H7 (cell line): ENCODE measurements around the gene NOXA1. TPM values are rescaled to one million over a fixed set of nuclear protein-coding genes. Genes with fewer than 3 reads are reported as not detected.
"Not testable (repeated sequence)": the region's sequence is repeated elsewhere in the genome, so short reads cannot be mapped to it uniquely, and the experiment has no call there.

Experiments used
- DNase-seq: peaks from one replicate; pipeline ENCODE4 v3.0.0; 2012
- H3K27me3 ChIP-seq: 2 replicates; pipeline ENCODE4 v1.6.0; 2011; ENCODE audit warnings: mild to moderate bottlenecking, low read length; ENCODE audit not compliant: control insufficient read depth, insufficient read depth
- H3K36me3 ChIP-seq: replicated peaks from 2 replicates; pipeline ENCODE4 v1.5.1; 2011; ENCODE audit warnings: low read length; ENCODE audit not compliant: control insufficient read depth, insufficient read depth
- H3K4me3 ChIP-seq: 2 replicates; pipeline ENCODE4 v1.5.1; 2011; ENCODE audit warnings: low read depth, mild to moderate bottlenecking, control low read depth, low read length, moderate library complexity; ENCODE audit not compliant: insufficient read depth
- total RNA-seq: library from RNA; depleted of rRNA; stranded (reverse); fragments of >200 nt; shearing (Covaris generic); gene quantifications from 2 replicates; pipeline ENCODE4 v1.2.3, GENCODE V29; 2014

Gene NOXA1
- total RNA-seq, 1 experiment from 2014 or later = 1.0 TPM

DNA sequence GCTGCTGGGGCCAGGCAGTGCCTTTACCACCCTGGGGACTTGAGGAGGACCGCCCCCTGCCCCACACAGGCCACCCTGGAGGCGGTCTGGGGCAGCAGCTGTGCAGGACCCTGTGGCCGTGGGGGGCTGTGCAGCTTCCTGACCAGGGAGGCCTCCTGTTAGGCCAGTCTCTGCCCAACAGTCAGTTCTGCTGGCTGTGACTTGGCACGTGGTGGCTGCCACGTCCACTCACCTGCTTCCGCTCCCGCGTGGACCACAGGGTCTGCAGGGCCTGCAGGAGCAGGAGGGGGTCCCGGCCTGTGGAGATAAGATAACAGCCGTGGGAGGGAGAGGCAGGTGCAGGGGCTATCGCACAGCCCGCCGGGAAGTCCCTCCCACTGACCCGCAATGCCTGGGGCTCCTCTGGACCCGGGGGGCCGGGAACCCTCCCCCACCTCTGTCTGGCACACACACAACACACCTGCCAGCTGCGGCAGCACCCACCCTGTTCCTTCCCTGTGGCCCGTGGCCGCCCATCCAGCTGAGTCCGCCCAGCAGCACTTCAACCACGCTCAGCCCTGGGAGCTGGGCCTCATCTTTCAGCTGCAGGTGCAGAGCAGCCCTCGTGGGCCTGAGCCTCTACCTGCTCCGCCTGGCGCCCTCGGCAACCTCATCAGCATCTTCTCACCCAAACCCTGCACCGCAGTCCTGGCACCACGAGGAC is 40.0 kb upstream of the NOXA1 start:
- no peak overlapping the region for H3K4me3 ChIP-seq
- DNase-seq = peak; percentile 71
- H3K36me3 ChIP-seq = no peaks in the 10 kb centered on the region
- no peaks in the 10 kb centered on the region for H3K27me3 ChIP-seq

DNA sequence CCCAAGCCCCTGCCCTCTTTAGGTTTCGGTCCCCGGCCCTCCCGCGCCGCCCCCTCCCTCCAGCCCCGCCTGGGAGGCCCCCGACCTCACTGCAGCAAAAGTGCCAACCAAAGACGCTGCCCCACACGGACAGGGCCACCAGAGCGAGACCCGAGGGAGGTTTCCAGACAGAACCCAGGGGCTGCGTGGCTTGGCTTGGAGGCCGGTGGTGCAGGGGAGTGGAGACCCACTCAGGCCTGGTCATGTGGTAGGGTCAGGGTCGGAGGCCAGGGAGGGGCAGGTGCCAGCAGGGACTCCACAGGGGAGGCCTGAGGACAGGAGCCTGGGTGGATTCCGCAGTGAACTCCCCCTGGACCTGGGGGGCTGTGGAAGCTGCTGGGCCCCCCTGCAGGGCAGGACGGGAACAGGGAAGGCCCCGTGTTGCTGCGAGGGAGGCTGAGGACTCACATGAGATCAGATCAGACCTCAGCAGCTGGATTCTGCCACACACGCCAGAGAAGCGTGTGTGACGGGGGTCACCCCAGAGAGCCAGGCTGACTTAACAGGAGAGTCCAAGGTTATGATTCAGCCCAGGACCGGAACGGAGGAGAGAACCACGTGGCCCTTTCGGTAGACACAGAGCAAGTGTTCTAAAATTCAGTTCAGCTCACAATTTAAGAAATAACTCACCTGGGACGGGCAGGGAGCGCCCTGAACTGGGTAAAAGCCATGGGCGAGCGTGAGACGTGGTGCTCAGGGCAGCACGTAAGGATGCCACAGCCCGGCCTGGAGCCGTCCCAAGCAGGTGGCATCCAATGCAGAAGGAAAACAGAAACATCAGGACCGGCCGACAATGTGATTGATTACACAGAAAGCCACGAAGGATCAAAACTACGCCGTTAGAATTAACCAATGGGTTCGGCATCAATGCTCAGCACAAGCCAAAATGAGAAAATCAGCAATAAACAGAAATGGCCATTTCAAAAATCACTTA is 39.1 kb upstream of the NOXA1 start:
- H3K4me3 ChIP-seq = no peak overlapping the region

GRCh38 chr9:137385061-137385655 is 38.0 kb upstream of the NOXA1 start:
- H3K4me3 ChIP-seq = no peak overlapping the region
- no peaks in the 10 kb centered on the region for H3K27me3 ChIP-seq
- DNase-seq = peak; percentile 72
- H3K36me3 ChIP-seq = no peaks in the 10 kb centered on the region

More for the DNA sequence above, 39.1 kb upstream of the NOXA1 start:
- H3K27me3 ChIP-seq = no peaks in the 10 kb centered on the region
- peak; percentile 75 for DNase-seq
- no peaks in the 10 kb centered on the region for H3K36me3 ChIP-seq

- H3K36me3 ChIP-seq, H3K27me3 ChIP-seq, DNase-seq, H3K4me3 ChIP-seq: not testable (repeated sequence)
Measured at GRCh38 chr9:137386507-137387113, 36.6 kb upstream of the NOXA1 start.

DNA sequence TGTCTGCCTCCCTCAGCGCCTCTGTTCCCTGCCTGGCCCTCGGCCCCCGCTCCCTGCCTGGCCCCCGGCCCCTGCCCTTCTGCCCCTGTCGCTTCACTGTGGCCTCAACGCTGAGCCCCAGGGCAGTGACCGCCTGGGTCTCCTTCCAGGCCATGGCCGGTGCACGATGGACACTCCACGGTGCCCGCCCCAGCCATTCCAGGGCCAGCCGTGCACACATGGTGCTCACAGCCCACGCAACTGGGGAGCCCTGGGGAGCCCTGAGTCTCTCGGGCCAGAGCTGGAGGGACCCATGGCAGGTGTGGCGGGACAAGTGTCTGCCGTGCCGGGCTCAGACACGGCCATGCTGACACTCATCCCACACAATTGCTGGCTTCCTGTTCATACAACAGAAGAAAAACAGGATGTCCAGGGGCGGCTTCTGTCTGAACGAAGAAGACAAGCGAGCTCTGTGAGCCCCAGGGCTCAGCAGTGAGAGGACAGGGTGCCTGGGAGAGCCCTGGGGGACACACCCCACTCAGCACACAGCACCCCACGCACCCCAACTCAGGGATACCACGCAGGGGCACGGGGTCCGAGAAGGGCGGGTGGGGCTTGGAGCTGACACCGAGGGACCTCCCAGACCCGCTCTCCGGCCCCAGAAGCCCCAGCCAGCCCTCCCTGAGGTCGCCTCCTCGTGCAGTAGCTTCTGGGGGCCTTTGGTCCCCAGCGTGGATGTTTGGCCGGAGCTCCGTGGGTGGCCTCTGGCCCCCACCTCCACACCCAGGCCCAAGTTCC is 35.9 kb upstream of the NOXA1 start:
- Histone ChIP-seq H3K36me3 (no peaks in the 10 kb centered on the region), H3K4me3 (no peak overlapping the region), H3K27me3 (no peaks in the 10 kb centered on the region)
- DNase-seq = no peak

DNA sequence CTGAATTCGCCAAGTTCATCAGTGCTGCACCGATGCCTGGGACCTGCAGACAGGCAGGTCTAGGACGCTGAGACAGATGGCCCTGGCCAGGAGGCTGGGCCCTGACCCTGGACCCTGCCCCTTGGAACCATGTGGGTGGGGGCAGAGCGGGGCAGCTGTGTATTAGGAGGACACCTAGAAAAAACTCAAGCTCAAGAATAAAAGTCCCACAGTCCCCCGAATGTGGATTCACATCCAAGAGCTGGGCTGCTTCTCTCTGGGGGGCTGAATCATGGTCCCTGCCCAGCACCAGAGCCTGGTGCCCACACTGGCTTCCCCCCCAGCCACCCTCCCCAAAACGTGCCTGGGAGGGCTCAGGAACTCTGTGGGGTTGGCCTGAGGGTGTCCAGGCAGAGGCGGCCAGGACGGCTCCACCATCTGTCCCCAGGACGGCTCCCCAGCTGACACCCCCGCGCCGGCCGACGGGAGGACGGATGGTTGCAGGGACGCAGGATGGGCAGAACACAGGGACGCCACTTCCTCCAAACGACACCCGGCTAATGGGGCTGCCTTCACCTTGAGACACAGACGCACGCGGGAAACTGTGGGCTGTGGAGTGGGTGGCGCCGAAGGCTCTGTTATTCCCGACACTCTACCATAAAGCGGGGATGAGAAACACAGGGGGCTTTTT is 35.2 kb upstream of the NOXA1 start:
- Histone ChIP-seq H3K27me3 (no peaks in the 10 kb centered on the region), H3K36me3 (no peaks in the 10 kb centered on the region; the same call in 1 of the 2 replicates), H3K4me3 (no peak overlapping the region)
- no peak for DNase-seq

- Histone ChIP-seq H3K27me3 (no peaks in the 10 kb centered on the region), H3K36me3 (no peaks in the 10 kb centered on the region; the same call in 1 of the 2 replicates), H3K4me3 (no peak overlapping the region)
- no peak for DNase-seq
Measured at GRCh38 chr9:137388589-137389427, 34.4 kb upstream of the NOXA1 start.

GRCh38 chr9:137389428-137389746 is 33.8 kb upstream of the NOXA1 start:
- no peak for DNase-seq
- Histone ChIP-seq H3K36me3 (no peaks in the 10 kb centered on the region; the same call in 1 of the 2 replicates), H3K27me3 (no peaks in the 10 kb centered on the region), H3K4me3 (no peak overlapping the region)

DNA sequence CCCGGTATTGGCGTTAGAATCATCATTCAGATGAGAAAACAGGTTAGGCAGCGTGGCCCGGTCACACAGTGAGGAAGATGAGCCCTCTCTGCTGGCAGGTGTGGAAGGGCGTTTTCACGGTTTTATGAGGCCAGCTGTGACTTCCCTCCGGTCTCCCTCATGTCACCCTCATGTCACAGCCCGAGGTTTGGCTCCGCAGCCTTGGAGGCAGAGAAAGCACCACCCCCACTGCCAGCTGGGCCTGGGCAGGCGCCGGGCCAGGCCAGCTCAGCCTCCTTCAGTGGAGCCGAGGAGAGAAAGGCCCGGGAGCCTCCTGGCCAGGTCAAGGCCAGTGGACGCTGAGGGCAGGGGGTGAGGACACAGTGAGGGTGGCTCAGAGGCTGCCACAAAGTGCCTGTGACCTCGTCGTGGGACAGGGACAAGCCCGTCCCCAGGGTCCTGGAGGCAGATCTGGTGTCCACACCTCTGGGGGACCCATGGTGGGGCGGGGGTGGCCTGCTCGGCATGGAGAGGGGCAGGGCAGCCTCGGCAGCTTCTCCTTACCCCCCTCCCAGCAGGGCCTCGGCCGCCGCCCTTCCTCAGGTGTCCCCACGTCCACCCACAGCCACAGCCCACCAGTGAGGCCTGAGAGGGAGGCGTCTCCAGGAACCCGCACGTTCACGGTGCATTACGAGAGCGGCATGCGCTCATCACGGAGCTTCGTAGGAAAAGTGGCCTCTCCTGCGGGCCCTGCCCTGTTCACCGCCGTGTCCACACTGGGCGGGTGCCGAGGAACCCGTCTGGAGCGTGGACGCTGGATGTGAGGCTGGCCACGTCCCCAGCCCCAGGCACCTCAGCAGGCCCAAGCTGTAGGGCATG is 32.4 kb upstream of the NOXA1 start:
- Histone ChIP-seq H3K4me3 (no peak overlapping the region), H3K27me3 (no peaks in the 10 kb centered on the region), H3K36me3 (no peaks in the 10 kb centered on the region; the same call in 1 of the 2 replicates)
- no peak for DNase-seq

DNA sequence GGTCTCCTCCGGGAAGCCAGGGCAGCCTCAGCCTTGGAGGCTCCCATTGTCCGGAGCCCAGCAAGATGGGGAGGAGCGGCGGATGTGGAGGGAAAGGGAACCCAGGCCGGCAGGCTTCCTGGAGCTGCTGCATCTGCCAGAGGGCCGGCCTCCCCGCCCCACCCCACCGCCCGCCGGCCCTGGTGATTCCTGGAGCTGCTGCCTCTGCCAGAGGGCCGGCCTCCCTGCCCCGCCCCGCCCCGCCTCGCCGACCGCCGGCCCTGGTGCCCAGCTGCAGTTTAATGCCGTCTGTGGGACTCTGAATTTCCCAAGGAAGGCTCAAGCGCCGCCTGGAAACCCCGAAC is 31.8 kb upstream of the NOXA1 start:
- Histone ChIP-seq H3K4me3 (no peak overlapping the region), H3K36me3 (no peaks in the 10 kb centered on the region; the same call in 1 of the 2 replicates), H3K27me3 (no peaks in the 10 kb centered on the region)
- DNase-seq = no peak

DNA sequence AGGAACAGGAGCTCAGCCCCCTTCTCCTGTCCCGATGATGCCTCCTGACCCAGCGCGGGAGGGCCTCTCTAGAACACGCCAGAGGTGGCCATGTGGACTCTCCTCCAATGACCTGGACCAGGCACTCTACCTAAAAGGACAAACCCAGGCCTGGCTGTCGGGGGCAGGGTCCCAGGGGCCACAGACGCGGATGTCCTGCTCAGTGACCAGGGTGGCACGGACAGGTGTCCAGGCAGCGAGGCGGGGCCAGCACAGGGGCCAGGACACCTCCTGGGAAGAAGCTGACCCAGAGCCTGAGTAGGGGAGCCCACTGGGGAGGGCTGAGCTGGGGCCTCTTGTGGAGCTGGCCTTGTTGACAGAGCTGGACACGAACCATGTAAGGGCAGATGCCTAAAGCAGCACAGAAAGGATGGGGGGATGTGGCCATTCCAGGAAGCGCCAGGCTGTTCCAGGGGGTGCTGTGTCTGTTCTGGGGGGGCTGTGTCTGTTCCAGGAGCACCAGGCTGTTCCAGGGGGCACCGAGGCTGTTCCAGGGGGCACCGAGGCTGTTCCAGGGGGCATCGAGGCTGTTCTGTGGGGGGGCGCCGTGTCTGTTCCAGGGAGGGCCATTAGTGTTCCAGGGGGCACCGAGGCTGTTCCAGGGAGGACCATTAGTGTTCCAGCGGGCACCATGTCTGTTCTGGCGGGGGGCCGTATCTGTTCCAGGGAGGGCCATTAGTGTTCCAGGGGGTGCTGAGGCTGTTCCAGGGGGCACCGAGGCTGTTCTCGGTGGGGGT is 30.8 kb upstream of the NOXA1 start:
- no peak for DNase-seq
- H3K36me3 ChIP-seq = no peaks in the 10 kb centered on the region; the same call in 1 of the 2 replicates
- H3K4me3 ChIP-seq = no peak overlapping the region
- no peaks in the 10 kb centered on the region for H3K27me3 ChIP-seq
